Measurements from ENCODE around the gene SLC7A14.

SLC7A14 gene

GRCh38 chr3:170493712-170494182 lies 92.1 kb downstream of the SLC7A14 start:
- ChIA-PET POLR2A (no interaction called here), CTCF (interaction anchor here (0.7 to 0.8 kb wide), 2 partner anchors 9 to 23 kb away, joined by 5 read pairs; no protein-coding TSS in a partner anchor)
- DNase-seq (ENCODE audit: extremely low spot score): no peak
- TF ChIP-seq CTCF (IDR thresholded peaks at IDR 0.05; ENCODE audit: control extremely low read depth, extremely low read depth, low read depth, missing control alignments): no peak

GRCh38 chr3:170491901-170492300 lies 94.0 kb downstream of the SLC7A14 start:
- no peak for DNase-seq (ENCODE audit: extremely low spot score)
- ChIA-PET CTCF (no interaction called here), POLR2A (no interaction called here)
- no peak for TF ChIP-seq CTCF (IDR thresholded peaks at IDR 0.05; ENCODE audit: control extremely low read depth, extremely low read depth, low read depth, missing control alignments)

- ChIA-PET POLR2A (no interaction called here), CTCF (interaction anchor here (0.7 to 1.4 kb wide), 4 partner anchors 8 to 102 kb away, joined by 3 read pairs; no protein-coding TSS in a partner anchor)
- no peak for DNase-seq (ENCODE audit: extremely low spot score)
- TF ChIP-seq CTCF (IDR thresholded peaks at IDR 0.05; ENCODE audit: control extremely low read depth, extremely low read depth, low read depth, missing control alignments): no peak
Observed at GRCh38 chr3:170490828-170491560, 94.9 kb downstream of the SLC7A14 start.

- DNase-seq (ENCODE audit: extremely low spot score): no peak
- no peak for TF ChIP-seq CTCF (IDR thresholded peaks at IDR 0.05; ENCODE audit: control extremely low read depth, extremely low read depth, low read depth, missing control alignments)
- ChIA-PET CTCF (no interaction called here), POLR2A (no interaction called here)
Observed at GRCh38 chr3:170488802-170489201, 97.1 kb downstream of the SLC7A14 start.

GRCh38 chr3:170487031-170487430 lies 98.8 kb downstream of the SLC7A14 start:
- TF ChIP-seq CTCF (IDR thresholded peaks at IDR 0.05; ENCODE audit: control extremely low read depth, extremely low read depth, low read depth, missing control alignments): no peak
- no peak for DNase-seq (ENCODE audit: extremely low spot score)
- POLR2A ChIA-PET: interaction anchor here (0.6 kb wide), 1 partner anchor 207 kb away, joined by 3 read pairs; no protein-coding TSS in a partner anchor
- CTCF ChIA-PET: interaction anchor here (1.6 kb wide), 2 partner anchors 13 to 73 kb away, joined by 3 read pairs; no protein-coding TSS in a partner anchor

GRCh38 chr3:170486398-170486797 lies 99.5 kb downstream of the SLC7A14 start:
- no peak for TF ChIP-seq CTCF (IDR thresholded peaks at IDR 0.05; ENCODE audit: control extremely low read depth, extremely low read depth, low read depth, missing control alignments)
- POLR2A ChIA-PET: interaction anchor here (0.6 kb wide), 1 partner anchor 208 kb away, joined by 3 read pairs; no protein-coding TSS in a partner anchor
- CTCF ChIA-PET: interaction anchor here (1.6 kb wide), 2 partner anchors 14 to 73 kb away, joined by 3 read pairs; no protein-coding TSS in a partner anchor
- DNase-seq (ENCODE audit: extremely low spot score): no peak

Measured in GM10248 (cell line).